ENCODE results near the gene PIAS2.
"Not testable (repeated sequence)": the region's sequence is repeated elsewhere in the genome, so short reads cannot be mapped to it uniquely, and the experiment has no call there.

PIAS2 gene

DNA sequence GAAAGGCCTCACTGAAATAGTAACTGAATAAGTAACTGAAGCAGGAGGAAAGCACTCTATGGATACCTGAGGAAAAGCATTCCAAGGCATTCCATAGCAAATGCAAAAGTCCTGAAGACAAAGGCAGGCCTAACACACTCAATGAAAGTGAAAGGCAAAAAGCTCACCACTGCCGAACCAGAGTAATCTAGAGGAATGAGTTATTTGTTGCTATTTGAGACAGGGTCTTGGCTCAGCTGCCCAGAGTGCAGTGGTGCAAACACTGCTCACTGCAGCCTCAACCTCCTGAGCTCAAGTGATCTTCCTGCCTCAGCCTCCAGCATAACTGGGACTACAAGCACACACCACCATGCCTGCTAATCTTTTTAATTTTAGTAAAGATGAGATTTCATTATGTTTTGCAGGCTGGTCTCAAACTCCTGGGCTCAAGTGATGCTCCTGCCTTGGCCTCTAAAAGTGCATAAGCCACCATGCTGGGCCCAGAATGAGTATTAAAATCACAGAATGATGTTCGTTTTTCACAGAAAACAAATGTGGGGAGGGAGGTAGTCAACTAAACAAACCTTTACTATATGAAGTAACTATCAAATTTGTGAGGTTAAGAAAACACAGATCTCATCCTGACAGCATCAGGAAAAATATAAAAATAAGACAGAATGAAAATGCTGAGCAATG lies 17.9 kb downstream of the PIAS2 start:
- DNase-seq, result no peak

DNA sequence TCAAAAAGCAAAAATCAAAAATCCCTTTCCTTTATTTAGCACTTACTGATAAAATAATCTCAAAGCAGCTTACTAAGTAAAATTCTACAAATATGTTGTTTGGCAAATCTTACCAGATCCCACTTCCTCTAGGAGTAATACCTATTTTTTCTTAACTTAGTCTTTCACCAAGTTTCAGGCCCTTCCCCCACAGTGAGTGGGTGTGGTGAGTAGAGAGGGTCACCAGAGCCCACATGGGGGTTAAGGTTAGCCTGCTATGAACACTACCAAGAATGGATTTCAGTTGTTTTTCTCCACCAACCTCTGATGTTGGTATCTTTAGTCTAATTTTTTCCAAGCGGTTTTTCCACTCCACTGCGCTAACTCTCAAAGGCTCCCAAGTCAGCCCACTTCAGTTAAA lies 23.2 kb downstream of the PIAS2 start:
- no peak for DNase-seq

DNA sequence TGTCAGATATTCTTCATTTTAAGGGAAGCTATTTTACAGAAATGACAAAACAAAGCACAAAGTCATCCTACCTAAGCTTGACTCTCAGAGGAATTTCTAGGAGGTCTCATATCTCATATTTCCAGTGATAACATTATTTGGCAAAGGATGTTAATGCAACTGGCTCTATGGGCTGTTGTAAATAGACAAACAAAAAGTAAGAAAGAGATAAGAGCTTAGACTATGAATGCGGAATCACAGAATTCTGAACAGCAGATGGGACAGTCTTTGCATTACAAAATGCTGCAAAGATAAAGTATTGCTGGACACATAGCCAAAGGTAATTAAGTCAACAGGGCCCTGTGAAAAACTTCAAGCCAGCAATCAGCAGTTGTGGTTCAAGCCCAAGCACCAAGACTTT lies 23.9 kb downstream of the PIAS2 start:
- DNase-seq, result peak; percentile 24

DNA sequence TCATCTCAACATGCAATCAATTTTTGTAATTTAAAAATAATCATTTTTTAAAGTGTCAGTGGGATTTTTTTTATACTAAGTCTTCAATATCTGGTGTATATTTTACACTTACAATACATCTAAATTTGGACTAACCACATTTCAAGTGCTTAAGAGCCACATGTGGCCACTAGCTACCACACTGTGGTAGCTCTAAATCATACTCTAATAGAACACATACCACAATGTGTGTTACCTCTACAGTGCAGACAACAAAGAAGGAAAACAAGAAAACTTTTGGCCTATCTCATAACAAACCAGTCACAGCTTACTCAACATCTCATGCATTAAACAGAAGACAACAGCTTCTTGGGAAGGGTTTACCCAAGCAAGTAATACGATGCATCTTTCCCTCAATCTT lies 24.5 kb downstream of the PIAS2 start:
- no peak for DNase-seq

DNA sequence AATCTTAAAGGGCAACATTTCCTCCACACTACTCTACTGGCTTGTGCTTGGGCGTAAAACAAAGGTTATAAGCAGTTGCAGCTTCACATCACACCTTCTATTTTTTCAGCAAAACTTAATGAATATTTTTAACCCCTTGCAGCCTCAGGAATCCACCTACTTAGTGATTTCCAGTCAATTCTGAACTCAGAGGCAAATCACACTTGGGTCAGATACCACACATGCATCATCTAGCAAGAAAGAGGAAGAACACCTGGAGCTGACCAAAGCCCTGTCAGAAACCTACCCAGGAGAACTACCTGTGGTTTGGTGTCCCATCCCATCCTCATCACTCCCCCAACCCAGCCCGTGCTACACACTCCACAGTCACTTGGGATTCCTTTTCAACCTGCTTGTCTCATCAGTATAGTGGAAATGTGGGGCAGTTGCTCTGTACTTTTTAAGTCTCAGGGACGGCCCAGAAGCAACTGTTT lies 25.5 kb downstream of the PIAS2 start:
- DNase-seq, result no peak

DNA sequence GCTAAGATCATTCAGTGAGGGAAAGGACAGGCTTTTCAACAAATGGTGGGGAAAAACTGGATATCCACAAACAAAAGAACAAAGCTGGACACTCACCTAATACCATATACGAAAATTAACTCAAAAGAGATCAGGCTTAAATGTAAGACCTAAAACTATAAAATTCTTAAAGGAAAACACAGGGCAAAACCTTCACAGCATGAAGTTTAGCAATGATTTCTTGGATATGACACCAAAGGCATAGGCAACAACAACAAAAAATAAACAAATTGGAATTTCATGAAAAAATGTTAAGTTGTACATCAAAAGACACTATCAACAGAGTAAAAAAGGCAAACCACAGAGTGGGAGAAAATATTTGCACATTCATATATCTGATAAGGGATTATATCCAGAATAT lies 28.3 kb downstream of the PIAS2 start:
- DNase-seq, result no peak

DNA sequence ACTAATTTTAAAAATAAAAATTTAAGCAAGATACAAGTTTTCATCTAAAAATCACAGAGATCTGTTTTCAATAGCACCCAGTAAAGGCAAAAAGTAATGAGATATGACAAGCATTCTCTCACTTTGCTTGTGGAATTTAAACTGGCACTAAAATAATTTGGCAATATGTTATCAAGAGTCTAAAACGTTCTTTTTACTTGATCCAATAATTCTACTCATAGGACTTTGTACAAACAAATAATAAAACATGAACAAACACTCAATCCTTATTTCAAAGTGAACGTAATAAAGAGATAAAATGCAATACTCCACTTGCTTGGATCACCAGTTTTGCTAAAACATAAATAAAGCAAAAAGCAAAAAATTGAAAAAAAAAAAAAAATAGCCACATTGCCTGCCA lies 30.4 kb downstream of the PIAS2 start:
- no peak for DNase-seq

DNA sequence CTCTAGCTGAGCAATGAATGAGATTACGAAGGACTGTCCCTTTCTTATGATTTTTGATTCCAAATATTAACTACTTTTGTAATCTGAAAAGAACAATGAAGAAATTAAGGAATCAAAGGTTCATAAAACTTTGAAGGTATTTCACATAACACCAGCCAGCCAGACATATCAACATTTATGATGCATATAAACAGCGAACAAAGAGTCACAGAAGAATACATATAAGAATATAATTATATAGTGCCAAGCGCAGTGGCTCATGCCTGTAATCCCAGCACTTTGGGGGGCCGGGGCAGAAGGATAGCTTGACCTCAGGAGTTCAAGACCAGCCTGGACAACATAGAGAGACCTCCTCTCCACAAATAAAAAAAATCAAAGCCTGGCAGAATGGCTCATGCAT lies 34.1 kb downstream of the PIAS2 start:
- DNase-seq, result no peak

DNA sequence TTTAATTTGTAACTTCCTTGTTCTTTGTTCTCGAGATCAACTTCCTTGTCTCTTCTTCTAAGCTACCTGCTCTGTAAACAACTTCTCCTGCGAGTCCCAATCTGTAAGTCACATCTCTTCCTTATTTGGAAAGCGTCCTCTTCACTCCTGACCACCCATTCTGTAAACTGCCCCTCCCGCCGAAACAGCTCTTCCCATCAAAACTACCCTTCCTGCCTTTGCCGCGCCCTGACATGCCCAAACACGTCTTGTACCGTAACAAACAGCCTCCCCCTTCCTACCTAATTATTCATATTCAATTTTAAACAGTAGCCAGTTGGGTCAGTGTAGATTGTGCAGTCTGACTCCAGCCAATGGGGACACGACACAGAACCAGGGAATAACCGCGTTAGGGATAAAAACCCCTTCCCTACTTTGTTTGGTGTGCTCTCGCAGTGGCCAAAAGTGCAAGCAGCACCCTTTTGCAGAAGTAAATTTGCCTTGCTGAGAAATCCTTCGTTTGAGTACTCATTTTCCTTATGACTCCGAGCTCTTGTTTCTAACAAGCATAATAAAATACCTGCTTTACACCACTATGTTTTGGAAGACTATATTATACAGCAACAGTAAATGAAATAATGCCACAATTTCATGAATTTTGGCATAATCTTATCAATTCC lies 39.8 kb downstream of the PIAS2 start:
- no peak for DNase-seq

DNA sequence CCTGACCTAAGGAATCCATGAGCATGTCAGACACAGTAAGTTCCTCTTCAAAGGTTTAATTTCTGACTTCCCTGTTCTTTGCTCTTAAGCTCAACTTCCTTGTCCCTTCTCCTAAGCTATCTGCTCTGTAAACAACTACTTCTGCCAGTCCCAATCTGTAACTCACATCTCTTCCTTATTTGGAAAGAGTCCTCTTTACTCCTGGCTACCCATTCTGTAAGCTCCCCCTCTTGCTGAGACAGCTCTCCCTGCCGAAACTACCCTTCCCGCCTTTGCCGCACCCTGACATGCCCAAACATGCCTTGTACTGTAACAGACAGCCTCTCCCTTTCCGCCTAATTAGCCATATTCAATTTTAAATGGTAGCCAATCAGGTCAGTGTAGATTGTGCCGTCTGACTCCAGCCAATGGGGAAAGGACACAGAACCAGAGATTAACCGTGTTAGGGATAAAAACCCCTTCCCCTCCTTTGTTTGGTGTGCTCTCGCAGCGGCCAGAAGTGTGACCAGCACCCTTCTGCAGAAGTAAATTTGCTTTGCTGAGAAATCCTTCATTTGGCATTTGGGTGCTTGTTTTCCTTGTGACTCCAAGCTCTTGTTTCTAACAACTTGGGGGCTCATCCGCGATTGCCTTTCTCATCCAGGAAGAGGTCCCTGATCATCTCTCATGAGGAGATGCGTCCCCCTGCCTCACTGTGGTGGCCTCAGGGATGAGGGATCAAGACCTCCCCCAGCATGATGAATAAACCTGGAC lies 49.0 kb downstream of the PIAS2 start:
- DNase-seq, result no peak

DNA sequence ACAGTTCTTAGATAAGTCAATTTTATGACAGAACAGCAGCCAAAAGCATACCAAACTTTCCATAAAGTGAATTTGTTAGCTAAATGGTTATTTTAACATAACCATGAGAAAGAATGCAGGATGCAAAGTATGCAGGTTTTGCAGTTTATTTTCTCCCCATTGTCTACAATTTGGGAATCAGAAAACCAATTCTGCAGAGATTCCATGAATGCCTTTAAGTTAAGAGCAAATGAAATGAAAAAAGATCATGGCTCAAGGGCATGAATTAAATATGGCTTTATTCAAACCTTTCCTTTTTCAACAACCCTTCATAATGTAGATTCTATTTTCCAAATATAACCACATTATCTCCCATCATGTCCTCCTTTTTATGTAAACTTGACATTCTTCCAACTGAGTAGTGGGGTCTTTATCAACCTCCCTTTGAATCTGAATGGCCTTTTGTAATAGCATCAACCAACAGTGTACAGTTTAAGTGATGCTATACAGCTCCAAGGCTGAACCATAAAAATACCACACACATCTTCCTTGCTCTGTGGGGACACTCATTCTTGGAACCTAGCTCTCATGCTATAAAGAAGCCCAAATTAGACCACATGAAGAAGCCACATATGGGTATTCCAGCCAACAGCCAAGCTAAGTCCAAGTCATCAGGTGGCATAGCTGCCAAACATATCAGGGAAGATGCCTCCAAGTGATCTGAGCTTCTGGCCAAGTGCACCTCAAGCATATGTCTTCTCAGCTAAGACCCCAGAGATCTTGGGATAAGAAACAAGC lies 49.8 kb downstream of the PIAS2 start:
- no peak for DNase-seq

DNA sequence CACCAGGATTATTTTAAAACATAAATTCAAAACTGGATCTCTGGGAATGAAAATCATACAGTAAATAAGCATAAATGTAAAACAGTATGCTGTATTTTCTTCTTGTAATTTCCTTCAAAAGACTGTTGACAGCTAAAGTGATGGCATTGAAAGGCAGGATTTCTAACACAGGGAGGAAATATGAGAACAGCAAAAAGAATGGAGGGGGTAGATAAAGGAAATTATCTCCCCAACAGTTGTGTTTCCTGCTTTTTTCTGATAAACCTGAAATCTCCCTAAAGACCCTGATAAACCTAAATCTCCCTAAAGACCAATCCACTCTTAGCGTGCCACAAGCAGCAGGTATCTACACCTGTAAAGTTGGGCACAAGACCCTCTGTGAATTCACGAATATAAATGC lies 50.8 kb downstream of the PIAS2 start:
- peak; percentile 33 for DNase-seq

DNA sequence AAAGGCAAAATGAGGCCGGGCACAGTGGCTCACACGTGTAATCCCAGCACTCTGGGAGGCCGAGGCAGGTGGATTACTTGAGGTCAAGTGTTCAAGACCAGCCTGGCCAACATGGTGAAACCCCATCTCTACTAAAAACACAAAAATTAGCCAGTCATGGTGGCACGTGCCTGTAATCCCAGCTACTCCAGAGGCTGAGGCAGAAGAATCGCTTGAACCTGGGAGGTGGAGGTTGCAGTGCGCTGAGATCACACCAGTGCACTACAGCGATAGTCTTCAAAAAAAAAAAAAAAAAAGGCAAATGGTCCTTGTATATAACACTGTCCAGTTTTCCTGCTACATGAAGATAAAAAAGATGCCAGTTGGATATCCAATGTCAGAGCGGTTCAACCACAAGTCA lies 52.1 kb downstream of the PIAS2 start:
- DNase-seq, result peak; percentile 30

DNA sequence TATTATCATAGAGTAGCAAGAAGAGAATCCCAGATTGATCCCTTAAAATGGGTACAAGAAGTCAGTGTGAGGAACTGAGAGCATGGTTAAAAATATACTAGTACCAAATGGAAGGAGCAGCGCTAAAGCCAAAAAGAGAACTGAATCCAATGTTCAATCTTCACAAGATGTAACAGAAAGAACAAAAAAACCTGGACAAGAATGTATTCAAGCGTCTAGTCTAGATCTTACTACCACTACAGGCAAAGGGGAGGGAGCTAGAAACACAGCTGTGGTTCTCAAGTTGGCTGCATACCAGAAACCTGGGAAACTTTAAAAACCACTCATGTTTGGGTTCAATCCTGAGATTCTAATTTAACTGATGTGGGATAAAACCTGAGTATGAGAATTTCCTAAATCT lies 57.5 kb downstream of the PIAS2 start:
- no peak for DNase-seq

DNA sequence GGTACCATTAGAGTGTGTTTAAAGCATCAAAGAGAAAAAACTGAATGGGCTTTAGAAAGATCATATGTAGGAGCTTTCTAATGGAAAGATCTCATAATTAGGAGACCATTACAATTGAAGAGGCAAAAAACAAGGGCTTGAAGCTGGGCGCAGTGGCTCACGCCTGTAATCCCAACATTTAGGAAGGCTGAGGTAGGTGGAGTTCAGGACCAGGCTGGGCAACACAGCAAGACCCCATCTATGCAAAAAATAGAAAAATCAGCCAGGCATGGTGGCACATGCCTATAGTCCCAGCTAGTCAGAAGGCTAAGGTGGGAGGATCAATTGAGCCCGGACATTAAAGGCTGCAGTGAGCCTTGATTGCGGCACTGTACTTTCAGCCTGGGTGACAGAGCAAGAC lies 59.0 kb downstream of the PIAS2 start:
- no peak for DNase-seq

DNA sequence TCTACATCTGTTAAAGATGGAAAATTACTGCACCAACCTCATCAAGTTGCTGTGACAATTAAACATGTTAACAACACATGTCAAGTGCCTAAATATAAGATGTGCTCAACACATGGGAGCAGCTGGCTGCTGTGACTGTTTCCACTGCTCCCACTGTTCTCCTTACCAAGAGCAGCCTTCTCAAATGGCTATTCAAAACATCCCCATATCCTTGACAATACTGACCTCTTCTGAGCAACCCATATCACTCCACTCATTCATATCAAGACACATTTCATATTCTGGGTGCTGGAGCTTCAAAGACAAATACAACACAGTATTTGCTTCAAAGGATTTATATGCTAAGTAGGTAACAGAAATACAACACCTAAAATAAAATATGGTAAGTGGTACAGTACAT lies 60.3 kb downstream of the PIAS2 start:
- peak; percentile 21 for DNase-seq

DNA sequence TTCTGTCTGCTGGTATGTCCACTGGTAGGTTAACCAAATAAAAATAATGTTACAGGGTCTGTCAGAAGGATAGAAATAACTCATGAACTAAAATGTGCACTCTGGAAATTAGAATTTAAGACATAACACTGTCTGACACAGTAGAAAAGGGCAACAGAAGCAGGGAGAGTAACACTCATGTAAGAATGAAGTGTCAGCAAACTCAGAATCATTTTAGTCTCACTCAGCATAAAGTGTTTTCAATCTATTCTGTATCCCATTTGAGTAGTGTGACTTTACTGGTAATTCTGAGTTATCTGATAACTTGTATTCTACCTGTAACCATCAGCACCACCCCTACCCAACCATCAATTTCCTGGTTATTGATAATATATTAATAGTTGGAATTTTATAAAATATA lies 68.3 kb downstream of the PIAS2 start:
- DNase-seq, result no peak

DNA sequence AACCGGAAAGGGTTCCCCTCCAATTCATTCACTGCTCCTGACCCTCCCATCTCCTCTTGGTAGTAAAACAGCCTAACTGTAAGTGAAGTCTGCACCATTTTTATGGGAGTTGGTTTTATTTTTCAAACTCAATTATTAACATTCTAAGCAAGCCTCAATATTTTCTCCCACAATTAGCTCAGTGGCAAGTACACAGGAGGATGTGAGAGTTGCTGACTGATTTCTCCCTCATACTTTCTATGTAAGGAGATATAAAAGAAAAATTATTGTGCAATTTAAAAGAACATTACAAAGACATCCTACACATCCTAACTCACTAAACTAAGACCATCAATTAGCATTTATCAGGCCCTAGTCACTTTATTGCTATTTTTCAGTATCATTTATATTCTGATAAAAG lies 73.9 kb downstream of the PIAS2 start:
- DNase-seq, result no peak

DNA sequence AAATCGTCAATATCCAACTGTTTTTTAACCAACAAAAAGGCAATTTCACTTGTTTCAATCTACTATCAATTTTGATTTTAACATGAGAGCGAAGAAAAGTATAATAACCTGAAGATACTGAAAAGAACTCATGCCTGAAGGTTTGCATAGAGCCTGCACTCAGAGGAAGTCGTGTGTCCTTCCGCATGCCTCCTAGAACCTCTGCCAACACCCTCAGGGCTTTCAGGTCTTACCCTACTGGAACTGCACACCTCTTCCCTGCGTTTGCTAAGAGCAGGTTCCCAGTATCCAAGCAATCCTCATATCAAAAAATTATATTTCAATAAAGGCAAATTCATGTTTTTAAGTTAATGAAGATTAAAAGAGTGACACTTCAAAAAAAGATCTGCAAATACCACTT lies 74.7 kb downstream of the PIAS2 start:
- DNase-seq, result no peak

DNA sequence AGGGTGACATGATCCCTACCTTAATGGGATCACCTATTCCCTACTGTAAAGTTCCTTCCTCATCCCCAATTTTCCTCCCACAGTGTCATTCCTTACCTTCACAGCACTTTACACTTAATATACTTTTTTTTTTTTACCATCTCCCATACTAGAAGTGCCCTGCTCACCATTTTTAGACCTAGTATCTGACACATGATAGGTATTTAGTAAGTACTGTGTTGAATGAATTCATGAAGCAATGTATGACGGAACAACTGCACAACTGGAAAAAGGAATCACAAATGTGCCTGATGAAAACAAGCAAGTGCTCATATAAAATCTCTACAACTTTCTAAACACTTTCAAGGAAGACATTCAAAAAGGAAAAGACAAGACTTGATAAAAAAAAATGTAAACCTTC lies 83.4 kb downstream of the PIAS2 start:
- DNase-seq, result no peak

DNA sequence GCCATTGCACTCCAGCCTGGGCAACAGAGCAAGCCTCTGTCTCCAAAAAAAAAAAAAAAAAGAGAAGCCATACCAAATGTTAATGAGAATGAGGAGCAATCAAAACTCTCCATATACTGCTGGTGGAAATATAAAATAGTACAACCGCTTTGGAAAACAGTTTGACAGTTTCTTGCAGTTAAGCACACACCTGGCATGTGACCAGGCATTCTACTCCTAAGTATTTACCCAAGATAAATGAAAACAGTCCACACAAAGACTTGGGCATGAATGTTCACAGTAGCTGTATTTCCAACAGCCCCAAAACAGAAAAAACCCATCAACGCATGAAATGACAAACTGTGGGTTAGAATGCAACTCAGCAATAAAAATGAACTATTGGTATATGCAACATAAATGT lies 84.5 kb downstream of the PIAS2 start:
- DNase-seq, result no peak

DNA sequence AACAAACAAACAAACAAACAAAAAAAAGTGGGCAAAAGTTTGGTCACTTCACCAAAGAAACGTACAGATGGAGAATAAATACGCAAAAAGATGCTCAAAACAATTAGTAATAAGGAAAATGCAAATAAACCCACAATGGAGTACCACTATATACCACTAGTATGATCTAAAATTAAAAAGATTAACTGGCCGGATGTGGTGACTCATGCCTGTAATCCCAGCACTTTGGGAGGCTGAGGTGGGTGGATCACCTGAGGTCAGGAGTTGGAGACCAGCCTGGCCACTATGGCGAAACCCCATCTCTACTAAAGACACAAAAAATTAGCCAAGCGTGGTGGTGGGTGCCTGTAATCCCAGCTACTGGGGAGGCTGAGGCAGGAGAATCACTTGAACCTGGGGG lies 84.9 kb downstream of the PIAS2 start:
- DNase-seq, result not testable (repeated sequence)

DNA sequence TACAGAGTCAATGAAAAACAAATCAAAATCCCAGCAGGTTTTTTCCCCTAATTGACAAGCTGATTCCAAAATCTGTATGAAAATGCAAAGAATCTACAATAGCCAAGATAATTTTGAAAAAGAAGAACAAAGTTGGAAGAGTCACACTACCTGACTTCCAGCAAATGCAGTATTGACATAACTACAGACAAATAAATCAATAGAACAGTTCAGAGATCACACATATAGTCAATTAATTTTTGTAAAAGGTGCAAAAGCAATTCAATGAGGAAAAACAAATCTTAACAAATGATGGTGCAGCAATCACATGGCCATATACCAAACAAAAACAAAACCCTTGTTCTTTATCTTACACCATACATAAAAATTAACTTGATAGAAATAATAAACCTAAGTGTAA lies 85.9 kb downstream of the PIAS2 start:
- DNase-seq, result no peak

Data from hematopoietic multipotent progenitor cell treated with erythropoietin and hydrocortisone succinate and interleukin-3 and kit ligand, for 6 days (in vitro differentiated cells).